Measurements from ENCODE around the gene POU6F2. TPM values are rescaled to one million over a fixed set of nuclear protein-coding genes. Genes with fewer than 3 reads are reported as not detected.
"Not testable (repeated sequence)": the region's sequence is repeated elsewhere in the genome, so short reads cannot be mapped to it uniquely, and the experiment has no call there.

POU6F2 gene
- total RNA-seq, 1 donor from 2014 or later, result not detected

- DNase-seq (ENCODE audit: low read depth in 2 of 2), result no peak
Observed at GRCh38 chr7:38992203-38992602, 14.5 kb downstream of the POU6F2 start.

GRCh38 chr7:39001595-39001994 lies 23.9 kb downstream of the POU6F2 start:
- no peak for DNase-seq (ENCODE audit: low read depth in 2 of 2)

GRCh38 chr7:39002755-39003154 lies 25.0 kb downstream of the POU6F2 start:
- DNase-seq (ENCODE audit: low read depth in 2 of 2), result no peak

GRCh38 chr7:39005036-39005435 lies 27.3 kb downstream of the POU6F2 start:
- no peak for DNase-seq (ENCODE audit: low read depth in 2 of 2)

GRCh38 chr7:39005461-39005860 lies 27.8 kb downstream of the POU6F2 start:
- DNase-seq (ENCODE audit: low read depth in 2 of 2), result no peak

GRCh38 chr7:39013049-39013939 lies 35.6 kb downstream of the POU6F2 start:
- DNase-seq (ENCODE audit: low read depth in 2 of 2), result not testable (repeated sequence)

DNA sequence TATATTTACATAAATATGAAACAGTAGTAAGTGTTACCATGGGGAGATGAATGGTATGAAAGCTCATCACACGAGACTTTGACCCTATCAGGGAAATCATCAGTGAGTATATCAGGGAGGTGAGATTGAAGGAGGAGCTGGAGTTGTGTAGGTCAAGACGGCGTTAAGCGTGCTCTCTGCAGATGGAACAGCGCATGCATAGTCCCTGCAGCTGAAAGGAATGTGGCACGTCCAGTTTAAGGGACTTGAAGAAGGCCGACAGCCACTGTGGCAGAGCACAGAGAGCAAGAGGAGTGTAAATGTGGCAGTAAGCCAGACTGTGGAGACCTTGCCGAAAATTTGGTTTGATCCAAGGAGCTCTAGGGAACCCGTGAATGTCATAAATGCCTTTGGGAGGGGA lies 38.9 kb downstream of the POU6F2 start:
- DNase-seq (ENCODE audit: low read depth in 2 of 2), result no peak

- DNase-seq (ENCODE audit: low read depth in 2 of 2), result no peak
Observed at GRCh38 chr7:39017369-39017915, 39.7 kb downstream of the POU6F2 start.

- DNase-seq (ENCODE audit: low read depth in 2 of 2), result no peak
Observed at GRCh38 chr7:39022796-39023195, 45.1 kb downstream of the POU6F2 start.

DNA sequence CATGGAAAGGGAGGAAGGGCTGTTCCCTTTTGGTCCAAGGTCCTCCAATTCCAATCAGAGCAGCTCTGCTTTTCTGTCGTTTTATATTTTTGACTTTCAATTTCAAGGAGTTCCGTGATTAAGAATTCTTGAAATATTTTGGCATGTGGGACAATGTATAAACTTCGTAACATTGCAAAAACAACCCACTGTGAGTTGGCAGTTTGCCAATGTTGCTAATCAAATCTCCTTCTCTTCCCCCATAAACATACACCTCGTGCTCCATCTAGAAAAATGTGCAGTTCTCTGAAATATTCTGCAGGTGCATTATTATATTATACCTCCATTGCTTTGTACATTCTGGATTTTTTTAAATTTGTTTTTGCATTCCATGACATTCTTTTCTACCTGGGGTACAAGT lies 49.8 kb downstream of the POU6F2 start:
- DNase-seq (ENCODE audit: low read depth in 2 of 2), result no peak

- DNase-seq (ENCODE audit: low read depth in 2 of 2), result no peak
Observed at GRCh38 chr7:39033885-39034624, 56.3 kb downstream of the POU6F2 start.

DNA sequence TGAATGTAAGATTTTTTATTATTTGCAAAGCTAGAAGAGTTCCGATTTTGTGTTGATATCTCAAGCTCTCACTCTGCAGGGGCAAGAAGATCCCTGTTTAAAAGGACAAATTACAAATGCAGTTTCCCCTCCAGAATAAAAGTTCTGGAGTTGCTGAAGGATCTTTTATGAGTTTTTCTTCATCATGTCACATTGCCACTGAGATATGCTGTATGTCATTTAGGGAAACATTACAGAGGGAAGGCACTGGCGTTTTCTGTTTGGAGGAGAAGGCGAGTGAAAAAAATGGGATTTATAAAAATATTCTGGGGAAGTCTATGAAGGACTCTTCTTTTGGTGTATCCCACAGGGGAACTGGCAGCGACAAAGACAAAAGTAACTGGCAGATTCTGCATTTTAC lies 57.4 kb downstream of the POU6F2 start:
- DNase-seq (ENCODE audit: low read depth in 2 of 2), result no peak

DNA sequence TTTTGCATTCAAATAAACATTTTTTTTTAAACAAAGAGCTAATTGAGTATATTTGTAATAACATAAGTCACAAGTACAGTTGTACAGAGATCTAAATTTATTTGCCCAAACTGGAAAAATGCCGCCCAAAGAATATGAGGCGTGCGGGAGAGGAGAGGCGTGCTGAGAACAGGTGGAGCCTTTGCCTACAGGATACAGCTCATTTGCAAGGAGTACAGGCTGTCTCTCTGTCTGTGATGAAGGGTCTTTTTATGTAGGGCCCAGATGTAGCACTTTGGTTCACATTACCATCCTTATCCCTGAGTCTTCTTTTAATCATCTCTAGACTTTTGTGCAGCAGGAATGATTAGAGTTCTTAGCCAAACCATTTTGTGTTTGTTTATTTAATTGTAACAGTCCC lies 58.2 kb downstream of the POU6F2 start:
- no peak for DNase-seq (ENCODE audit: low read depth in 2 of 2)

DNA sequence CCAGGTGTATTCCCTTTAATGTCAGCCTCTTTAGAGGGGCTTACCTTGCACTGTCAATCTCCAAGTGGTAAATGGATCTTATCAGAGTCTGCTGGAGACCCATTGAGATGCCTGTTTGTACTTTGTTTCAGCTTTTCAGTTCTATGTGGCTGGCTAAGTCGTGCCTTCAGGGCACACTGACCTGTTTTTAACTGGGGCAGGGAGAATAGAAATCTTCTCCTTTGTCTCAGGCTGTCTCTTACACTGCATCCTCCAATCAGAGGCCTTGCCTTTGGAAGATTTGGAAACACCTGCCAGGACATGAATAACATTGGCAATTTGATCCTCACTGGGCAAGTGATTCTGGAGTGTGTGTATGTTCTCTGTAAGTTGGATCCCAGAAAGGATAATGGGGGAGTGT lies 65.0 kb downstream of the POU6F2 start:
- no peak for DNase-seq (ENCODE audit: low read depth in 2 of 2)

DNA sequence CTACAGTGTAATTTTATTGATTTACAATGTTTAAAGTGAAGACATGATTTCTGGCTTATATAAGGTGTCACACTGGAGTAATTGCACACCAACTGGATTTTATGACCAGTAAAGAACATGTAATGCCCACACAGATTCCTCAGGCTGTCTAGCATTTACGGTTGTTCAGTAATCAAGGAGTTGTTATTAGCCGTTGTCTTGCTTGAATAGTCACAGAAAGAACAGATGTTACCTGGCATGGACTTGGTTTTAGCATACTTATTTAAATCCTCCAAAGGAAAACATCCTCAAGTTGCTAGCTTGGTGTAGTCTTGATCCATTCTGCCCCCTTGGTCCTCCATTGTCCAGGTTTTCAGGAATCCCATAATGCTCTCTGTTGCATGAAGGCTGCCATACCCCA lies 65.8 kb downstream of the POU6F2 start:
- no peak for DNase-seq (ENCODE audit: low read depth in 2 of 2)

DNA sequence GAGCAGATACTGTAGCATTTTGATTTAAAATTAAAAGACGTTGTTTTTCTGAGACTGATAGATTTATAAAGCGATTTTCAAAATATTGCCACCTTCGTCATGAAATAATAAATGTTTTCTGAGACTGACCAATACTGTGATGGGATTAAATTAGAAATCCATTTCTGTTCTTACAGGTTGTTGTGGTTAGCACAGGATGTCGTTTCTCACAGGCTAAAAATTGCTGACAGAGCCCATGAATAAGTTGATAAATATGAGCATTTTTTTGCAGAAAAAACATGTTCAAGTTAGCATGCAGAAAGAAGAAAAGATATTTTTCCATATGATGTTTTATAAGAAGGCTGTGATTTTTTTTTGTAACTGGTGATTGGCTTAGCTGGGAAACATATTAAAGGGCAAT lies 66.8 kb downstream of the POU6F2 start:
- DNase-seq (ENCODE audit: low read depth in 2 of 2), result no peak

GRCh38 chr7:39045231-39045630 lies 67.5 kb downstream of the POU6F2 start:
- DNase-seq (ENCODE audit: low read depth in 2 of 2), result no peak

GRCh38 chr7:39051279-39051678 lies 73.6 kb downstream of the POU6F2 start:
- no peak for DNase-seq (ENCODE audit: low read depth in 2 of 2)

DNA sequence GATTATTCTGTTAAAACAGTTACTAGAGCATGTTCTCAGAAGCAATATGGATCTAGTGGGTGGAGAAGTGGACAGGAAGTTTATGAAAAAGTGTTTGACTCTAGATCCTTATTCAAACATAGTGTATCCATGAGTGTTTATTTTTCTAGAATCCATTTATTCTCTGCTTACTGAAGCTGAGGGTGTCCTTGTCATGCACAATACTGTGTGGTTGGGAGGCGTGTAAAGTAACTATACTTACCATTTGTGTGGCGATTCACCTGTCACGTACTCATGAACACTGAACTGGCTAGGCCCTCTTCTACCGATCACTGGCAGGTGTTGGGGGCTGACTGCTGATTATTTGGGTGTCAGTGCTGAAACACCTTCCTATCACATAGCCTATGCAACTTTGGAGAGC lies 74.0 kb downstream of the POU6F2 start:
- no peak for DNase-seq (ENCODE audit: low read depth in 2 of 2)

DNA sequence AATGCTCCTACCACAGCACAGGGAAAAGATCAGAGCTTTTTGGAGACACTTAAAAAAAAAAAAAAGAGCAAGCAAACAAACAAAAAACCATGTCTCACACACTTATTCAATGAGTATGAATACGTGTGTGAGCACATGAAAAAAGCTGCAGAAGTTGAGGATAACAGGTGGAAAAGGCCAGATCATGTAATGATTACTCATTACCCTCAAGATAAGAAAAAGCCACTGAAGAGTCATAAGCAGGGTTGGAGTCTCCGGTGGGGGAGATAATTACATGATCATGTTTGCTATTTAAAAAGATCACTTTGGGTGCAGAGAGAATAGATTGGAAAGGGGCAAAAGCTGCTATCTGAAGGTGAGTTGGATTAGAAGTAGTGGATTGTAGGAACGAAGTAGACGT lies 77.0 kb downstream of the POU6F2 start:
- DNase-seq (ENCODE audit: low read depth in 2 of 2), result no peak

DNA sequence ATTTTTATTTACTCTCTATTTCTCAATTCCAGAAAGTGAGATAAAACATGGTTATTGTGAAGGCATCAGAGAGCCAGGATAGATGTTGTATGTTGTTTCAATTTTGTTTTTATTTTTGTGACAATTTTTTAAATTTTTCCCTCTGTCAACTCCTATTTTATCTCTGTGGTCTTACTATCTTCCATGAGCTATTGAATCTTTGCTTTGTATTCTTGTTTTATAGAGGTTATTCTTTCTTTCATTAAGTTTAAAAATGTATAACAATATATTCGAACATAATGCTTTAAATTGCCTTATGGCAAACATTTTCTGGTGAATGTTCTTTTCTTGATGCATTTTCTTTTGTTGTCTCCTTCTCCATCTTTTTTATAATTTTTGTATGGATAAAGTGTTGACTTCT lies 78.4 kb downstream of the POU6F2 start:
- no peak for DNase-seq (ENCODE audit: low read depth in 2 of 2)

DNA sequence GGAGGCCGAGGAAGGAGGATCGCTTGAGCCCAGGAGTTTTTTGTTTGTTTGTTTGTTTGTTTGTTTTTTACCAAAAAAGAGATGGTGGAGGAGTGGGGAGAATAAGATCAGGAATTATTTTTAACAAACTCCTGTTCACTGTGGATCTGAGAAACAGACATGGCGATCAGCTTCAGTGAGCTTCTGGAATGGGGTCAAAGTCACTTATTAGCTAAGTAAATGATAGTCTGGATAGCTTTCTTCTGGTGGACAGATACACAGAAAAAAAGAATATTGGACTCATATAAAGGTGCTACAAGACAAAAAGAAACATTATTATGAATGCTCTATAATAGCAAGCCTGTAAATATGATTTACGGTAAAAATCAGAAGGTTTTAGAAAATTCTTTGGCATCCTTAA lies 85.1 kb downstream of the POU6F2 start:
- DNase-seq (ENCODE audit: low read depth in 2 of 2), result no peak

- DNase-seq (ENCODE audit: low read depth in 2 of 2), result no peak
Observed at GRCh38 chr7:39069031-39069430, 91.3 kb downstream of the POU6F2 start.
